ENCODE data around the gene VEGFB. TPM values are rescaled to one million over a fixed set of nuclear protein-coding genes. Genes with fewer than 3 reads are reported as not detected.

VEGFB gene, protein sequence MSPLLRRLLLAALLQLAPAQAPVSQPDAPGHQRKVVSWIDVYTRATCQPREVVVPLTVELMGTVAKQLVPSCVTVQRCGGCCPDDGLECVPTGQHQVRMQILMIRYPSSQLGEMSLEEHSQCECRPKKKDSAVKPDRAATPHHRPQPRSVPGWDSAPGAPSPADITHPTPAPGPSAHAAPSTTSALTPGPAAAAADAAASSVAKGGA
- 10 to 100 TPM; 81.5 to 87.8 TPM for total RNA-seq

GRCh38 chr11:64233913-64234586 is at the start of gene VEGFB:
TSS of gene VEGFB (plus strand) at chr11:64234584. CDS start at chr11:64234834, 250 bp downstream.
- Mint-ChIP-seq H3K9me3 (ENCODE audit: insufficient read depth) (no peaks in the 10 kb centered on the region), H3K27ac (peak within 1 kb of the TSS; percentile 81), H3K4me3 (peak within 1 kb of the TSS; percentile 91), H3K4me1 (ENCODE audit: low read depth) (peaks cover 48% of the 10 kb centered on the region), H3K27me3 (ENCODE audit: low read depth) (no peaks in the 10 kb centered on the region), H3K36me3 (ENCODE audit: low read depth) (peaks cover 38% of the 10 kb centered on the region)
- POLR2A ChIA-PET: interaction anchor here (2.1 kb wide), 1 partner anchor 27 kb away, joined by 12 read pairs; the partner anchor contains the start of gene FERMT3
- ATAC-seq (peak; percentile 50), DNase-seq (peak; percentile 75)
- CTCF ChIA-PET: interaction anchor here (1.5 to 5.9 kb wide), 2 partner anchors 9 to 28 kb away, joined by 3 to 40 read pairs; partner anchors contain the start of gene FERMT3

DNA sequence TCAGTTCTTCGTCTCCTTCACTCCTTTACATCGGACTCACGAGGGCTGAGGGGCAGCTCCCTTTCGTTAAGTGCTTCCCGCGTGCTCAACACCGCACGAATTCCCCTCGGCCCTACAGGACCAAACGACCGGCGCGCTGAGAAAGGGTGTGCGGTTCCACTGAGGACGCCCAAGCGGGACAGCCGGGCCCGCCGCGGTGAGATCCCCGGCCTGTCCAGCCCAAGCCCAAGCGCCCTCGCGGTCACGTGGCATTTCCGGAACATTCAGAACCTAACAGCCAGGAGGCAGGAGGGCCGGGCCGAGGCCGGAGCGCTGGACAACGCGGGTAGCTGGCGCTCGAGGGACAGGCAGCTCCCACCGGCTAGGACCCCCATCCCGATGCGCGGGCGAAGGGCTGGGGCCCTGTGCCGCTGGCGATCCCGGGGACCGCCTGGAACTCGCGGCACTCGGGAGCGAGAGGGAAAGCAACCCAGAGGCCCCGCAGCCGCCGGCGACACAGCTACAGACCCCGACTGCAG is 49.1 kb upstream of the VEGFB start:
- peak; percentile 60 for DNase-seq
- Mint-ChIP-seq H3K36me3 (ENCODE audit: low read depth) (peaks cover 24% of the 10 kb centered on the region), H3K4me1 (ENCODE audit: low read depth) (peaks cover 53% of the 10 kb centered on the region), H3K27ac (peak overlapping the region; percentile 98), H3K27me3 (ENCODE audit: low read depth) (no peaks in the 10 kb centered on the region), H3K4me3 (peak overlapping the region; percentile 93), H3K9me3 (ENCODE audit: insufficient read depth) (no peaks in the 10 kb centered on the region)
- ATAC-seq: peak; percentile 5
- CTCF ChIA-PET: interaction anchor here (1.0 to 9.2 kb wide), 10 partner anchors 21 to 186 kb away, joined by 3 to 87 read pairs (median 4); partner anchors contain the start of genes CATSPERZ, ESRRA, FERMT3 and FKBP2
- POLR2A ChIA-PET: interaction anchor here (0.6 to 9.3 kb wide), 29 partner anchors 10 to 1344 kb away, joined by 3 to 162 read pairs (median 4); partner anchors contain the start of genes BAD, ESRRA, FERMT3 and MACROD1

DNA sequence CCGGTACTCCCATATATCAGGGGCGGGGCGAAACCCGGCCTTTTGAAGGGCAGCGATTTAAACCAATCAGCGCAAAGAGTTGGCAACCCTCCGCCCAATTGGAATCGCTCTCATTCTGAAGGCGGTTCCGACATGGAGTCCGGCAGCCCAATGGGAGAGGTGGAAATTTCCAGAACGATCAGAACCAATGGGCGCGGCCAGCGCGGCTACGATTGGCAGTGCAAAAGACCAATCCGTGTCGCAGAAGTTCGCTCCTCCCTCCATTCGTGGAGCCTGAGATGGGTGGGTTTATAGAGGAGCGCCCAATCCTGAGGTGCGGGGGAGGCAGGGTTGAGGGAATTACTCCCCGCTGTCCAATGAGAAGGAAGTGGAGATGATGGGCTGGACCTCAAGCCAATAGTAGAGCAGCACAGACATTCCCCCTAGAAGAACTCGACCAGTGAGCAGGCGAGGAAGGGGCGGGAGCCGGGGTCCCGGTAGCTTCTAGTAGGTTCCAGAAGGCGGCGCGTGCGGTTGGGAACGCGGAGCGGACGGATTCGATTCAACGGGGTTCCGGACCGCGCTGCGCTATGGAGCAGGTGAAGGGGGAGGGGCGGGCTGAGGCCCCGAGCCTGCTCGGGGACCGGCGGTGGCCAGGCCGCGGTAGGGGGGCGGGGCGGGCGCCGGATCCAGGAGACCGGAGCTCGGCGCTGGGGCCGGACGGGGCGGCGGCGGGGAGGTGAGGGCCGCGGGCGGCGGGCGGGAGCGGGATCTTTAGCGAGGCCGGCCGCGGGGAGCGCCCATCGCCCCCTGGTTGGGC is 48.5 kb upstream of the VEGFB start, which contains the start of gene STIP1:
Gene STIP1 (plus strand): TSS at position 479 of the 799 bp plus-strand sequence. CDS start 91 bp downstream, at position 570.
- peak; percentile 99 for DNase-seq
- ChIA-PET POLR2A (interaction anchor here (0.6 to 9.3 kb wide), 24 partner anchors 10 to 1344 kb away, joined by 3 to 162 read pairs (median 6); partner anchors contain the start of genes BAD, ESRRA, FERMT3 and MACROD1), CTCF (interaction anchor here (1.0 to 9.2 kb wide), 10 partner anchors 20 to 186 kb away, joined by 3 to 87 read pairs (median 4); partner anchors contain the start of genes CATSPERZ, ESRRA, FERMT3 and FKBP2)
- H3K4me1 Mint-ChIP-seq (ENCODE audit: low read depth): peaks cover 54% of the 10 kb centered on the region
- peak within 1 kb of the TSS; percentile 93 for H3K4me3 Mint-ChIP-seq
- H3K9me3 Mint-ChIP-seq (ENCODE audit: insufficient read depth): no peaks in the 10 kb centered on the region
- peak within 1 kb of the TSS; percentile 98 for H3K27ac Mint-ChIP-seq
- ATAC-seq: peak; percentile 92
- H3K27me3 Mint-ChIP-seq (ENCODE audit: low read depth): no peaks in the 10 kb centered on the region
- peaks cover 28% of the 10 kb centered on the region for H3K36me3 Mint-ChIP-seq (ENCODE audit: low read depth)

DNA sequence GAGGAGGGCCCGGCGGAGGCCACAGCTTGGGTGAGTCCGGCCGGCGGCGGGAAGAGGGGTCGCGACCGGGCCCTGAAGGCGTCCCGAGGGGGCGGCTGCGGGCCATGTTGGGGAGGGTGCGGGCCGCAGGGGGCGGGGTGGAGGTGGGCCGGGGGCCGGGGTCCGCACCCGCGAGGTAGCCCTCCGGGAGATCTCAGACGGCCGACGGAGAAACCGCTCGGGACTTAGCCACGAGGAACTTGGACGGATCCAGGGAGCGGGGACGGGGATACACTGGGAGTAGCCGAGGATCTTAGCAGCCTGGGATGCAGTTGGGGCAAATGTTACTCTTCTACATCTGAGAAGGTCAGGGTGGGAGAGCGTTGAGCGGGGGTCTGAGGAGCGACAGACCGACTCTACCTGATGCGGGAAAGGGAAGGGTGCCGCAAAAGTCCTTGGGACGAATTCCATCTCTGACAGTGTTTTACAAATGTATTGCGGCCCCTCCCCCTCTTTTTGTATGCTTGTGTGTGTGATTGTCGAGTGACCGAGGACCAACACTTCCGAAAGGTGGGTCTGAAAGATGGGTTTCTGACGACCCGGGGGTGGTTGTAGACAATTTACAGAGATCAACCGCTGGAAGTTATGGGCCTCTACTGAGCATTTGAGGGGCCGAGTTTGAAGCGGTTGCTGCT is 47.8 kb upstream of the VEGFB start:
- peak overlapping the region; percentile 98 for H3K27ac Mint-ChIP-seq
- ChIA-PET POLR2A (interaction anchor here (0.6 to 9.3 kb wide), 22 partner anchors 9 to 1345 kb away, joined by 3 to 162 read pairs (median 4); partner anchors contain the start of genes CCDC88B, ESRRA, FERMT3 and MACROD1), CTCF (interaction anchor here (0.7 to 9.2 kb wide), 9 partner anchors 10 to 187 kb away, joined by 3 to 87 read pairs (median 3); partner anchors contain the start of genes CATSPERZ, ESRRA, FERMT3 and FKBP2)
- no peaks in the 10 kb centered on the region for H3K9me3 Mint-ChIP-seq (ENCODE audit: insufficient read depth)
- H3K36me3 Mint-ChIP-seq (ENCODE audit: low read depth): peaks cover 28% of the 10 kb centered on the region
- H3K27me3 Mint-ChIP-seq (ENCODE audit: low read depth): no peaks in the 10 kb centered on the region
- no peak overlapping the region for H3K4me3 Mint-ChIP-seq
- DNase-seq (peak; percentile 76), ATAC-seq (peak; percentile 0)
- peaks cover 47% of the 10 kb centered on the region for H3K4me1 Mint-ChIP-seq (ENCODE audit: low read depth)

DNA sequence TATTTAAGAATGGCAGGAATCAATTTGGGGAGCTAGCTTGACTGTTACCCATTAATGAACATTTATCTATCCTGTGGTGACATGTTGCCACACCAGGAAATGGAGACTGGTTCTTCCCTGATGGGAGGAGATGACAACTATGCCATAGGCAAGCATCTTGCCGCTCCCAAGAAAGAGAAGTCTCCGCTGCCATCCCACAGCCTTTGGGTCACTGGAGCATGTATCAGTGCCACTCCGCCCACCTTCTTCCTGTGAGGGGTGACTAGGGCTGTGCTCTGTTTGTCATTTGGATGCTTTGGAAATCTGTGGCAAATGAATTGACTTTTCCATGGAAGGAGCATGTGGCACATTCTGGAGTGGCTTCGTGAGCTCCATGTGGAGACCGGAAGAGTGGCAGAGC is 42.0 kb upstream of the VEGFB start:
- H3K4me1 Mint-ChIP-seq (ENCODE audit: low read depth): peaks cover 32% of the 10 kb centered on the region
- DNase-seq: no peak
- ChIA-PET CTCF (interaction anchor here (1.2 to 9.2 kb wide), 2 partner anchors 13 to 51 kb away, joined by 3 to 87 read pairs; partner anchors contain the start of gene FERMT3), POLR2A (interaction anchor here (9.3 kb wide), 1 partner anchor 14 kb away, joined by 162 read pairs; the partner anchor contains the start of gene FERMT3)
- H3K4me3 Mint-ChIP-seq: no peak overlapping the region
- no peaks in the 10 kb centered on the region for H3K9me3 Mint-ChIP-seq (ENCODE audit: insufficient read depth)
- H3K27me3 Mint-ChIP-seq (ENCODE audit: low read depth): no peaks in the 10 kb centered on the region
- peaks cover 72% of the 10 kb centered on the region for H3K36me3 Mint-ChIP-seq (ENCODE audit: low read depth)
- H3K27ac Mint-ChIP-seq: no peak overlapping the region
- no peak for ATAC-seq

DNA sequence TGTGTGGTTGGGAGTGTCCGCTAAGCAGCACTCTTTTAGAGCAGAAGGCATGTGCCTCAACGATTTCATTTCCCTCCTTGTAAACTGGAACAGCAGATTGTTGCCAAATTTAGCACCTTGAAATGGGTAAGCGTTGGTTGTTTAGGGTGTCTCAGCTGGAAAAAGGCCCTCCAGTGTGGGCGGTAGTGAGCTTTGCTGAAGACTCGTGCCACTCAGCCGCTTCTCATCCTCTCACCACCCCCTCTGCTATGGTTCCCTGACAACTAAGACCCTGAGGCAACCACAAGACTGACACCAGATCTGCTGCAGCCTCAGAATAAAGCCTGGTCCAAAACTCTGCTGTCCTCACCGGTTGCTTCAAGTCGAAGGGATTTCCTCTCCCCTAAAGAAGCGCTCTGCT is 37.8 kb upstream of the VEGFB start:
- Mint-ChIP-seq H3K4me1 (ENCODE audit: low read depth) (peaks cover 29% of the 10 kb centered on the region), H3K27ac (no peak overlapping the region), H3K9me3 (ENCODE audit: insufficient read depth) (no peaks in the 10 kb centered on the region), H3K36me3 (ENCODE audit: low read depth) (peaks cover 86% of the 10 kb centered on the region), H3K27me3 (ENCODE audit: low read depth) (no peaks in the 10 kb centered on the region), H3K4me3 (no peak overlapping the region)
- DNase-seq (no peak), ATAC-seq (no peak)
- POLR2A ChIA-PET: interaction anchor here (3.6 kb wide), 1 partner anchor 10 kb away, joined by 21 read pairs; the partner anchor contains the start of gene STIP1
- CTCF ChIA-PET: interaction anchor here (1.9 to 2.7 kb wide), 4 partner anchors 8 to 108 kb away, joined by 4 to 11 read pairs (median 8); partner anchors contain the start of gene FERMT3

- Mint-ChIP-seq H3K27ac (no peak overlapping the region), H3K4me1 (ENCODE audit: low read depth) (peaks cover 29% of the 10 kb centered on the region), H3K9me3 (ENCODE audit: insufficient read depth) (no peaks in the 10 kb centered on the region), H3K27me3 (ENCODE audit: low read depth) (no peaks in the 10 kb centered on the region), H3K36me3 (ENCODE audit: low read depth) (peaks cover 89% of the 10 kb centered on the region), H3K4me3 (no peak overlapping the region)
- ATAC-seq (no peak), DNase-seq (no peak)
- CTCF ChIA-PET: no interaction called here
- POLR2A ChIA-PET: interaction anchor here (0.9 kb wide), 1 partner anchor 10 kb away, joined by 3 read pairs; no protein-coding TSS in a partner anchor
Observed at GRCh38 chr11:64198511-64198910, 35.9 kb upstream of the VEGFB start.

DNA sequence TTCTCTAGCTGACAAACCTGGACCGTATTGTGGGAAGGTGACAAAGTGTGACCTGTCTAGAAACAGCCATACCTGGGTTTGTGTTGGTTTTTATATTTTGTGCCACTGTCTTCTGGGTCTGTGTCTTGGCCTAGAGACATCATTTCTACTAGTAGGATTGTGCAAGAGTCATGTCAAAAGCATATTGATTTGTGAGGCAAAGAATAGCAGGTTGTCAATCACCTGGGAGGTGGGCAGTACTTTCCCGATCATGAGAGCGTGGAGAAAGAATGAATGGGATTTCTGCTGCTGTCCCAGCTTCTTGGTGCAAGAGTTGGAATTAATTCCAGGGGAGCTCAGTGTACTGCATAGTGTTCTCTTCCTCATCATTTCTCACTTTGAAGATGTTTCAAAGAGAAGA is 32.8 kb upstream of the VEGFB start:
- POLR2A ChIA-PET: no interaction called here
- DNase-seq (no peak), ATAC-seq (no peak)
- H3K4me3 Mint-ChIP-seq: no peak overlapping the region
- peaks cover 53% of the 10 kb centered on the region for H3K4me1 Mint-ChIP-seq (ENCODE audit: low read depth)
- no peak overlapping the region for H3K27ac Mint-ChIP-seq
- no peaks in the 10 kb centered on the region for H3K9me3 Mint-ChIP-seq (ENCODE audit: insufficient read depth)
- H3K27me3 Mint-ChIP-seq (ENCODE audit: low read depth): no peaks in the 10 kb centered on the region
- CTCF ChIA-PET: interaction anchor here (0.9 kb wide), 1 partner anchor 25 kb away, joined by 4 read pairs; no protein-coding TSS in a partner anchor
- peaks cover 85% of the 10 kb centered on the region for H3K36me3 Mint-ChIP-seq (ENCODE audit: low read depth)

- H3K4me3 Mint-ChIP-seq: no peak overlapping the region
- peak overlapping the region; percentile 66 for H3K27ac Mint-ChIP-seq
- DNase-seq (no peak), ATAC-seq (no peak)
- peaks cover 86% of the 10 kb centered on the region for H3K36me3 Mint-ChIP-seq (ENCODE audit: low read depth)
- no peaks in the 10 kb centered on the region for H3K27me3 Mint-ChIP-seq (ENCODE audit: low read depth)
- ChIA-PET POLR2A (interaction anchor here (1.3 to 9.2 kb wide), 4 partner anchors 14 to 101 kb away, joined by 3 to 162 read pairs (median 48); partner anchors contain the start of genes ESRRA and STIP1), CTCF (interaction anchor here (4.1 to 6.9 kb wide), 7 partner anchors 13 to 100 kb away, joined by 23 to 165 read pairs (median 57); partner anchors contain the start of genes BAD, CATSPERZ, ESRRA and FKBP2)
- H3K9me3 Mint-ChIP-seq (ENCODE audit: insufficient read depth): no peaks in the 10 kb centered on the region
- H3K4me1 Mint-ChIP-seq (ENCODE audit: low read depth): peaks cover 42% of the 10 kb centered on the region
Observed at GRCh38 chr11:64202992-64203391, 31.4 kb upstream of the VEGFB start.
